ENCODE data around the gene RADIL.

RADIL gene

DNA sequence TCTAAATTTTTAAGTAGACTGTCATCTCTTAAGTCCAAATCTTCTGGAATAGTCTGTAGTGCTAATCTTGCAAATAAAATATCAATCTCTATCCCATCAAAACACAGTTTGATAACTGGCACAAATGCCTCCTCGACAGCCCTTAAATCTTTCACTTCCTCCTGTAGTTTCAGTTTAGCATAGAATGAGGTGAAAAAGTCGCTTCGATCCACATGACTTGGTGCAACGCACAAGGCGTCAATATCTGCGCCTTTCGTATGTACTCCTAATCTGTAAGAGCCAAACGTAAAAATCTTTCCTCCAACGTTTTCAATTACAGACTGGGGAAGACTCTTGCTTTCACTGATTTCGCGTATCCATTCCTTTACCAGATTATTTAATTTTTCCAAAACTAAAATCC lies 22.3 kb downstream of the RADIL start:
- TF ChIP-seq, protein P1, sequence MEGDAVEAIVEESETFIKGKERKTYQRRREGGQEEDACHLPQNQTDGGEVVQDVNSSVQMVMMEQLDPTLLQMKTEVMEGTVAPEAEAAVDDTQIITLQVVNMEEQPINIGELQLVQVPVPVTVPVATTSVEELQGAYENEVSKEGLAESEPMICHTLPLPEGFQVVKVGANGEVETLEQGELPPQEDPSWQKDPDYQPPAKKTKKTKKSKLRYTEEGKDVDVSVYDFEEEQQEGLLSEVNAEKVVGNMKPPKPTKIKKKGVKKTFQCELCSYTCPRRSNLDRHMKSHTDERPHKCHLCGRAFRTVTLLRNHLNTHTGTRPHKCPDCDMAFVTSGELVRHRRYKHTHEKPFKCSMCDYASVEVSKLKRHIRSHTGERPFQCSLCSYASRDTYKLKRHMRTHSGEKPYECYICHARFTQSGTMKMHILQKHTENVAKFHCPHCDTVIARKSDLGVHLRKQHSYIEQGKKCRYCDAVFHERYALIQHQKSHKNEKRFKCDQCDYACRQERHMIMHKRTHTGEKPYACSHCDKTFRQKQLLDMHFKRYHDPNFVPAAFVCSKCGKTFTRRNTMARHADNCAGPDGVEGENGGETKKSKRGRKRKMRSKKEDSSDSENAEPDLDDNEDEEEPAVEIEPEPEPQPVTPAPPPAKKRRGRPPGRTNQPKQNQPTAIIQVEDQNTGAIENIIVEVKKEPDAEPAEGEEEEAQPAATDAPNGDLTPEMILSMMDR (conservative IDR thresholded peaks at IDR 0.05; ENCODE audit: low read depth, low read length), result no peak
- DNase-seq (ENCODE audit: low read depth), result no peak
- H3K4me3 ChIP-seq (ENCODE audit: low read length), result peak overlapping the region; percentile 48

DNA sequence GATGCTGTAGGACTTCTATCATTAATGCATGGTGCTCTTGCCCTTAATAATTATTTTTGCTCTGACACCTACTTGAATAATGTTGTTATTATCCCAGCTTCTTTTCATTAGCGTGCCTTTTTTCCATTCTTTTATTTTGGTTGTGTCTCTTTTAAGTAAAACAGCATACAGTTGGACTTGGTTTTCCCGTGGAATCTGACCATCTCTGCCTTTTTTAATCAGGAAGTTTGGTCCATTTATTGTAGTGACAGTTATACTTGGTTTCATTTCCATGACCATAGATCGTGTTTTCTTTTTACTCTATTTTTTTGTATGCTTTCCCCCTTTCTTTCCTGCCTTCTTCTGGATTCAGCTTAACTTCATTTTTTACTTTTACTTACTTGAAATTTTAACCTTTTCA lies 26.3 kb downstream of the RADIL start:
- TF ChIP-seq, protein P1 (conservative IDR thresholded peaks at IDR 0.05; ENCODE audit: low read depth, low read length), result no peak
- no peak overlapping the region for H3K4me3 ChIP-seq (ENCODE audit: low read length)
- no peak for DNase-seq (ENCODE audit: low read depth)

DNA sequence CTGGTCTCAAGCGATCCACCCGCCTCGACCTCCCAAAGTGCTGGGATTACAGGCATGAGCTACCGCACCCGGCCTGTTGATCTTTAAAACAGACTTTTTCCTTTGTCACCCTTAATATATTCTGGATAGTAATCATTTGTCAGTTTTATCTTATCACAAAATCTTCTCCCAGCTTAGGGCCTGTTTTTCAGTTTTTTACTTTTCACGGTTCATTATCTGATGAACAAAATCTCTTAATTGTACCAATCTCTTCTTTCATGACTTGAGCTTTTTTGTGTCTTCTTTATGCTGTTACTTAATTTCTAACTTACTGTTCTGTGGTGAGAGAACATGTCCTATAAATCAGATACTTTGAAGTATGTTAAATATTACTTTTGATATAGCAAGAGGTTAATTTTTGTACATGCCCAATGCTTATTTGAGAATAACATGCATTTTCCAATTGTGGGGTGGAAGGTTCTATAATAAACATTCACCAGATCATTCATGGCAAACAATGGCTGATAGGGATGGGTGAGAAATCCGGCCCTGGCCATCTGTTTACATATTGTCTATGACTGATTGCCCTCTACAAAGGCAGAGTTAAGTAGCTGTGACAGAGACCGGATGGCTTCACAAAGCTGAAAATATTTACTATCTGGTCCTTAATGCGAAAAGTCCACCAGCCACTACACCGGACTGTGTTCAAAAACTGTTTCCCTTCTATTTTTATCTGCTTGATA lies 27.0 kb downstream of the RADIL start:
- H3K4me3 ChIP-seq (ENCODE audit: low read length), result no peak overlapping the region
- TF ChIP-seq, protein P1 (conservative IDR thresholded peaks at IDR 0.05; ENCODE audit: low read depth, low read length), result no peak
- no peak for DNase-seq (ENCODE audit: low read depth)

DNA sequence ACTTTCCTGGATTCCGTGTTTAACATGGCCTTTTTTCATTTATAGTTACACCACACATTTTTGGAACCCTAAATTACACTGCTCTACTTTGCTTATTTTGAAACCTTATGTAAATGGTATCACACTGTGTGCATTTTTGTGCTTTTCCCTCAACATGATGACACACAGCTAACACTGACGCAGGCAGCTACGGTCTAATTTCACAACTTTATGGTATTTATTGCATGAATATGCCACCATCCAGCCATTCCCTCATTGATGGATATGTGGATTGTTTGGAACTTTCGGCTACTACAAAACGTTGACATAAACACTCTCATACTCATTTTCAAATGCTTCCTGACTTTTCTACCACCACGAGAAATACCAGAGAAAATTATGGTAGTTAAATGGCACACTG lies 28.6 kb downstream of the RADIL start:
- H3K4me3 ChIP-seq (ENCODE audit: low read length), result no peak overlapping the region
- TF ChIP-seq, protein P1 (conservative IDR thresholded peaks at IDR 0.05; ENCODE audit: low read depth, low read length), result no peak
- DNase-seq (ENCODE audit: low read depth), result no peak

DNA sequence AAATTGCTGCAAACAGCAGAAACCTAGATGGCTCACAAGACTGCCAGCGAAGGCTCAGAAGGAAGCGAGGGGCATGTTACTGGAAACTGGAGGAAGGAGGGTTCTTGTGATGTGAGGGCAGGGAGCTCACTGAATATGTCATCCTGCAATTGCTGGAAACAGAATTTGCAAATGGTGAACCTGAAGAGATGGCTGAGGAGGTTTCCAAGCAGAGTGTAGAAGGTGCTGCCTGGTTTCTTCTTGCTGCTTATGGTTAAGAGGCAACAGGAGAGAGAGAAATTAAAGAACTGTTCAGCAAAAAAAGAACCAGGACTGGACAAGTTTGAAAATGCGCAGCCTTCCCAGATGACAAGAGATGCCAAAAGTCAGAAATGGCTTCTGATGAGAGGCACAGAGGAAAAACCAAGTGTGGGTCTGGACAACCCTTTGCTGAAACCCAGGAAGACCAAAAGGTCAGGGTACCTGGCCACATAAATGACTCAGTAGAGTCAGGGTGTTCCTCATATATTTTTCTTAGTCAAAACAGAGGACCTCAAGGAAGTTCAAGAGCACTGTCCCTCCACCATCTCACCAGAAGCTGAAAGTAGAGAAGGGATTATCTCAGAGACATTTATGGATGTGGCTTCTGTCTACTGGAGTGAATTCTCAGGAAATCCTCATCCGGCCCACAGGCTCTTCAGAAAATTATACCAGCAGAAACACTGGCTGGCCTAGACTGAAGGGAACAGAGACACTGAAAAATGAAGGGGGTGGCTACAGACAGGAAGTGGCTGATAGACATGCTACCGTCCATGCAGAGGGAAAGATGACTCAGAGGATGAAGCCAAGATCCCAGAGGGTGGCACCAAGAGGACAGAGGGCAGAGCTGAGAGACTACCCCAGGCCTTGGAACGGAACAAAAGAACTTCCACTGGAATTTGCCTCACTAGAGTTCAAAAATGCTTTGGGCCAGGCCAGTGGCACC lies 31.8 kb downstream of the RADIL start:
- DNase-seq (ENCODE audit: low read depth), result no peak
- TF ChIP-seq, protein P1 (conservative IDR thresholded peaks at IDR 0.05; ENCODE audit: low read depth, low read length), result no peak
- no peak overlapping the region for H3K4me3 ChIP-seq (ENCODE audit: low read length)

DNA sequence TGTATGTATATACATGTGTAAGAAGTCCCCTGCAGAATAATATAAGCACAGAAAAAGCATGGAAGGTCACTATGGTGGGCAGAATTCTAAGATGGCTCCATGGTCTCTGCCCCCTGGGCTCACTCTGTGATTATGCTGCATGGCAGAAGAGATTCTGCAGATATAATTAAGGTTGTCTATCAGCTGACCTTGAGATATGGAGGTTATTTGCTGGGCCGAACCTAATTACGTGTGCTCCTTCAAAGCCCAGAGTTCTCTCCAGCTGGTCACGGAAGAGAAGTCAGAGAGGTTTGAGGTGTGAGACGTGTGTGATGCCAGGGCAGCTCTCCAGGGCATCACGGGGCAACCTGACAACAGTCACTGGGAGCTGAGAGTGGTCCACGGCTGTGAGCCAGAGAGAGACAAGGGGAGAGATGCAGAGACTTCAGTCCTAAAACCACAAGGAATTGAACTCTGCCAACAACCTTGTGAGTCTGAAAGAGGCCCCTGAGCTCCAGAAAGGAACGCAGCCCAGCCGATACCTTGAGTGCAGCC lies 33.2 kb downstream of the RADIL start:
- H3K4me3 ChIP-seq (ENCODE audit: low read length), result no peak overlapping the region
- TF ChIP-seq, protein P1 (conservative IDR thresholded peaks at IDR 0.05; ENCODE audit: low read depth, low read length), result no peak
- no peak for DNase-seq (ENCODE audit: low read depth)
